ENCODE measurements around the gene NAGPA. TPM values are rescaled to one million over a fixed set of nuclear protein-coding genes. Genes with fewer than 3 reads are reported as not detected.

NAGPA gene
- total and polyA plus RNA-seq, 2 of the 13 experiments (the other 11 are each of a cell fraction or from before 2014, with no cell fraction given): 27.1 to 60.3 TPM

GRCh38 chr16:5072334-5073278 lies 38.9 kb upstream of the NAGPA start (continued):
- TF ChIP-seq ZBTB46 (CRISPR knock-in tag; IDR thresholded peaks at IDR 0.05; ENCODE audit: borderline replicate concordance) (0 out of 2 replicates have a peak, but pooled peaks have one; percentile 80), ZC3H4 (CRISPR knock-in tag; IDR thresholded peaks at IDR 0.05; ENCODE audit: borderline replicate concordance) (0 out of 2 replicates have a peak, but pooled peaks have one; percentile 51), NFIB (CRISPR knock-in tag; IDR thresholded peaks at IDR 0.05; ENCODE audit: borderline replicate concordance) (no peak), KDM3A (CRISPR knock-in tag; IDR thresholded peaks at IDR 0.05; ENCODE audit: low read depth) (no peak), SRSF9 (IDR thresholded peaks at IDR 0.05; ENCODE audit: borderline replicate concordance, insufficient read depth, low read depth, low read length, poor library complexity, severe bottlenecking) (no peak), ZNF749 (CRISPR knock-in tag; IDR thresholded peaks at IDR 0.05; ENCODE audit: borderline replicate concordance) (no peak), ZZZ3 (CRISPR knock-in tag; IDR thresholded peaks at IDR 0.05; ENCODE audit: borderline replicate concordance) (0 out of 2 replicates have a peak, but pooled peaks have one; percentile 40), ESRRA (CRISPR knock-in tag; IDR thresholded peaks at IDR 0.05; ENCODE audit: low read depth) (0 out of 2 replicates have a peak, but pooled peaks have one; percentile 0), PHF21A (CRISPR knock-in tag; IDR thresholded peaks at IDR 0.05) (0 out of 2 replicates have a peak, but pooled peaks have one; percentile 7), DMAP1 (CRISPR knock-in tag; IDR thresholded peaks at IDR 0.05) (0 out of 2 replicates have a peak, but pooled peaks have one; percentile 2), ZNF678 (CRISPR knock-in tag; IDR thresholded peaks at IDR 0.05) (0 out of 2 replicates have a peak, but pooled peaks have one; percentile 55), ZNF800 (CRISPR knock-in tag; IDR thresholded peaks at IDR 0.05) (no peak), ZNF605 (CRISPR knock-in tag; IDR thresholded peaks at IDR 0.05) (0 out of 2 replicates have a peak, but pooled peaks have one; percentile 8), DMTF1 (CRISPR knock-in tag; IDR thresholded peaks at IDR 0.05) (0 out of 2 replicates have a peak, but pooled peaks have one; percentile 72), CERS6 (CRISPR knock-in tag; IDR thresholded peaks at IDR 0.05) (peak; percentile 45; the same call in 1 of the 2 replicates), NCOA5 (CRISPR knock-in tag; IDR thresholded peaks at IDR 0.05) (no peak), DPF2 (CRISPR knock-in tag; IDR thresholded peaks at IDR 0.05; ENCODE audit: borderline replicate concordance, low read depth) (0 out of 2 replicates have a peak, but pooled peaks have one; percentile 25), MEIS1 (CRISPR knock-in tag; IDR thresholded peaks at IDR 0.05; ENCODE audit: borderline replicate concordance) (peak; percentile 23; the same call in 1 of the 2 replicates), ZNF747 (CRISPR knock-in tag; IDR thresholded peaks at IDR 0.05; ENCODE audit: borderline replicate concordance) (no peak)

Data from HepG2 (cell line).